ENCODE data around the gene GCK. TPM values are rescaled to one million over a fixed set of nuclear protein-coding genes. Genes with fewer than 3 reads are reported as not detected.

The GCK gene
- total and polyA plus RNA-seq, 2 donors (not counting 1 experiment from before 2014, with no cell fraction given) = 0.22 to 0.24 TPM

- Histone ChIP-seq H3K4me2 (replicated peaks; ENCODE audit: low read depth, low read length, poor library complexity, severe bottlenecking) (no peak overlapping the region), H3K9ac (ENCODE audit: low read length) (no peak overlapping the region), H3K27me3 (replicated peaks in 1 of 4; ENCODE audit: control extremely low read depth in 1 of 4, control insufficient read depth in 3 of 4, insufficient read depth in 4 of 4, low read length in 3 of 4) (peaks cover 0 to 3% (median 0%) of the 10 kb centered on the region in 4 experiments), H2AFZ (ENCODE audit: insufficient read depth, low read depth, low read length, poor library complexity, severe bottlenecking) (no peak overlapping the region), H3K27ac (ENCODE audit: low read length in 2 of 2) (no peak overlapping the region), H3K36me3 (replicated peaks in 1 of 2; ENCODE audit: control extremely low read depth in 1 of 2, control insufficient read depth in 1 of 2, extremely low read depth in 1 of 2, insufficient read depth in 2 of 2, low read length in 1 of 2) (no peaks in the 10 kb centered on the region), H4K20me1 (ENCODE audit: control insufficient read depth, insufficient read depth, low read length, poor library complexity, severe bottlenecking) (no peaks in the 10 kb centered on the region), H3K9me3 (ENCODE audit: control extremely low read depth in 1 of 3, control insufficient read depth in 2 of 3, insufficient read depth in 1 of 3, low read length in 2 of 3) (peaks cover 3 to 9% (median 8%) of the 10 kb centered on the region in 3 donors), H3K4me1 (ENCODE audit: control insufficient read depth in 2 of 2, insufficient read depth in 2 of 2, low read length in 2 of 2) (no peaks in the 10 kb centered on the region), H3K4me3 (ENCODE audit: control extremely low read depth in 1 of 5, extremely low read depth in 1 of 5, insufficient read depth in 1 of 5, low read depth in 2 of 5, low read length in 4 of 5) (no peak overlapping the region), H3K79me2 (ENCODE audit: control insufficient read depth, insufficient read depth, low read length) (no peaks in the 10 kb centered on the region)
- CTCF ChIA-PET = interaction anchor here (1.3 kb wide), 1 partner anchor 65 kb away, joined by 3 read pairs; no protein-coding TSS in a partner anchor
- Mint-ChIP-seq H3K4me1 (no peaks in the 10 kb centered on the region), H3K9me3 (ENCODE audit: insufficient read depth) (peaks cover 3% of the 10 kb centered on the region), H3K27me3 (no peaks in the 10 kb centered on the region), H3K4me3 (no peak overlapping the region), H3K27ac (no peak overlapping the region)
- WGBS (ENCODE audit: insufficient coverage) = 100% methylated on average over 2 of the region's 2 CpGs
- intact Hi-C loops (cut with micrococcal nuclease) = no loop called here
- ATAC-seq (ENCODE audit: low read depth) = no peak
- POLR2A ChIA-PET = no interaction called here
- TF ChIP-seq EZH2 (IDR thresholded peaks at IDR 0.05; ENCODE audit: borderline replicate concordance, insufficient read depth, low read depth, low read length, poor library complexity, severe bottlenecking) = no peak
- TF ChIP-seq CTCF (IDR thresholded peaks at IDR 0.05) = no peak
- DNase-seq = no peak
Measured at GRCh38 chr7:44132039-44132438, 57.2 kb downstream of the GCK start.

GRCh38 chr7:44131173-44132029 is 57.8 kb downstream of the GCK start:
- Histone ChIP-seq H3K27ac (ENCODE audit: low read length in 2 of 2) (no peak overlapping the region), H3K79me2 (ENCODE audit: control insufficient read depth, insufficient read depth, low read length) (no peaks in the 10 kb centered on the region), H3K4me1 (ENCODE audit: control insufficient read depth in 2 of 2, insufficient read depth in 2 of 2, low read length in 2 of 2) (no peaks in the 10 kb centered on the region), H3K4me3 (ENCODE audit: control extremely low read depth in 1 of 5, extremely low read depth in 1 of 5, insufficient read depth in 1 of 5, low read depth in 2 of 5, low read length in 4 of 5) (no peak overlapping the region), H3K9ac (ENCODE audit: low read length) (no peak overlapping the region), H3K36me3 (replicated peaks in 1 of 2; ENCODE audit: control extremely low read depth in 1 of 2, control insufficient read depth in 1 of 2, extremely low read depth in 1 of 2, insufficient read depth in 2 of 2, low read length in 1 of 2) (no peaks in the 10 kb centered on the region), H3K9me3 (ENCODE audit: control extremely low read depth in 1 of 3, control insufficient read depth in 2 of 3, insufficient read depth in 1 of 3, low read length in 2 of 3) (peaks cover 3 to 9% (median 8%) of the 10 kb centered on the region in 3 donors), H3K4me2 (replicated peaks; ENCODE audit: low read depth, low read length, poor library complexity, severe bottlenecking) (no peak overlapping the region), H2AFZ (ENCODE audit: insufficient read depth, low read depth, low read length, poor library complexity, severe bottlenecking) (no peak overlapping the region), H4K20me1 (ENCODE audit: control insufficient read depth, insufficient read depth, low read length, poor library complexity, severe bottlenecking) (no peaks in the 10 kb centered on the region), H3K27me3 (replicated peaks in 1 of 4; ENCODE audit: control extremely low read depth in 1 of 4, control insufficient read depth in 3 of 4, insufficient read depth in 4 of 4, low read length in 3 of 4) (peaks cover 0 to 3% (median 0%) of the 10 kb centered on the region in 4 experiments)
- no peak overlapping the region for H3K4me3 Mint-ChIP-seq
- intact Hi-C loops (cut with micrococcal nuclease) = no loop called here
- no peak for ATAC-seq (ENCODE audit: low read depth)
- no peaks in the 10 kb centered on the region for H3K27me3 Mint-ChIP-seq
- ChIA-PET CTCF (interaction anchor here (0.6 to 1.3 kb wide), 2 partner anchors 65 to 540 kb away, joined by 3 to 5 read pairs; no protein-coding TSS in a partner anchor), POLR2A (no interaction called here)
- no peak overlapping the region for H3K27ac Mint-ChIP-seq
- no peak for DNase-seq
- H3K9me3 Mint-ChIP-seq (ENCODE audit: insufficient read depth) = peaks cover 3% of the 10 kb centered on the region
- H3K4me1 Mint-ChIP-seq = no peaks in the 10 kb centered on the region
- WGBS (ENCODE audit: insufficient coverage) = 88% methylated on average over 10 of the region's 12 CpGs
- TF ChIP-seq EZH2 (IDR thresholded peaks at IDR 0.05; ENCODE audit: borderline replicate concordance, insufficient read depth, low read depth, low read length, poor library complexity, severe bottlenecking) (no peak), CTCF (IDR thresholded peaks at IDR 0.05) (no peak)
